ENCODE data around the gene ABCC1.

The ABCC1 gene

DNA sequence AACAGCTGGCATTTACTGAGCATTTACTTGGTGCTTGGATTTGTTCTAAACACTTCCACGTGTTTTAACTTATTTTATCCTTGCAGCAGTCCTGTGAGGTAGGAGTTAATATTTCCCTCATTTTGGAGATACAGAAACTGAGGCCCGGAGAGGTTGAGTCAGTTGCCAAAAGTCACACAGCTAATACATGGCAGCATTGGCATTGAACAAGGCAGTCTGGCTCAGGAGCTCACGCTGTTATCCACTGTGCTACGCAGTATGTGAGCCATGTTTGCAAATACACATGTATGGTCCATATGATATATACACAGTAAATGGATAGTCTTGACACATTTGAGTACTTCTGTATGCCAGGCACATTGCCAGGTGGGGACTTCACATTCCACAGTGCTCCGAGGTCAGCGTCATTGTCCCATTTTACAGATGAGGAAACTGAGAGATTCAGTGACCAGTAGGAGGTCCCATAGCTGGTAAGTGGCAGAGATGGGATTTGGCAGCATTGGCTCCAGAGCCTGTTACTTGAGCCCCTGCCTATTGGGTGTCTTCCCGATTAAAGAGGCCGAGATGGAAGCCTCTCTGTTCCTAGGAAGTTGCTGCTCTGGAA lies 163.1 kb downstream of the ABCC1 start:
- DNase-seq (ENCODE audit: low spot score) = no peak

DNA sequence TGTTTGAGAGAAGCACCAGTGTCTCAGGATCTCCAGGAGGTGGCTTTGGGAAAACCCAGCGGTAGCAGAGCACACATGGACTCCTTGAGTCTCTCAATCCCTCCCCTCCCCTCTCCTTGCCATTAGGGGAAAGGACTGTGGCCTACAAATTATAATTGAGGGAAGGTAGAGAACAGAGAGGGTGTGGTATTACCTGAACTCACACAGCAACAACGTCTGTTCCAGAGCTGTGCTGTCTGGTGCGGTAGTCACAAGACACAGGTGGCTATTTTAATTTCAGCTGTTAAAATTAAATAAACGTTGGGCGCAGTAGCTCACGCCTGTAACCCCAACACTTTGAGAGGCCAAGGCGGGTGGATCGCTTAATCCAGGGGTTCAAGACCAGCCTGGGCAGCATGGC lies 163.7 kb downstream of the ABCC1 start:
- DNase-seq (ENCODE audit: low spot score) = no peak

GRCh38 chr16:16116841-16117240 lies 167.4 kb downstream of the ABCC1 start:
- DNase-seq (ENCODE audit: low spot score) = no peak

DNA sequence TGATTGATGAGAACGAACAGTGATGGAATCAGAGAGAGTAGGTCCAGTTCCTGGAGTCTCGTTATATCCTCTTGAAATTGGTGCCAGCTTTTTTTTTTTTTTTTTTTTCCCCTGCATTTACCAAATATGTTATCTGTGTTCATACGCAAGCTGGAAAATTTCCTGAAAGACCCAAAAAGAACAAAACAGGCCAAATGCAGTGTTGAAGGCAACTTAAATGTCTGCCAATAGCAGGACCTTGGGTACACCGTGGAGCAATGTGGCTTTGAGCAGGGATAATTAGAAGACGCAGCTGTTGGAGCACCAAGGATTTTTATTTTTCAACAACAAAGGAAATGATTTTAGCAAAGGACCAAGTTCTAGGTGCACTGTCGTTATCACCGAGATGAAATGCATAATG lies 168.9 kb downstream of the ABCC1 start:
- DNase-seq (ENCODE audit: low spot score) = no peak

- no peak for DNase-seq (ENCODE audit: low spot score)
Measured at GRCh38 chr16:16120044-16120381, 170.6 kb downstream of the ABCC1 start.

DNA sequence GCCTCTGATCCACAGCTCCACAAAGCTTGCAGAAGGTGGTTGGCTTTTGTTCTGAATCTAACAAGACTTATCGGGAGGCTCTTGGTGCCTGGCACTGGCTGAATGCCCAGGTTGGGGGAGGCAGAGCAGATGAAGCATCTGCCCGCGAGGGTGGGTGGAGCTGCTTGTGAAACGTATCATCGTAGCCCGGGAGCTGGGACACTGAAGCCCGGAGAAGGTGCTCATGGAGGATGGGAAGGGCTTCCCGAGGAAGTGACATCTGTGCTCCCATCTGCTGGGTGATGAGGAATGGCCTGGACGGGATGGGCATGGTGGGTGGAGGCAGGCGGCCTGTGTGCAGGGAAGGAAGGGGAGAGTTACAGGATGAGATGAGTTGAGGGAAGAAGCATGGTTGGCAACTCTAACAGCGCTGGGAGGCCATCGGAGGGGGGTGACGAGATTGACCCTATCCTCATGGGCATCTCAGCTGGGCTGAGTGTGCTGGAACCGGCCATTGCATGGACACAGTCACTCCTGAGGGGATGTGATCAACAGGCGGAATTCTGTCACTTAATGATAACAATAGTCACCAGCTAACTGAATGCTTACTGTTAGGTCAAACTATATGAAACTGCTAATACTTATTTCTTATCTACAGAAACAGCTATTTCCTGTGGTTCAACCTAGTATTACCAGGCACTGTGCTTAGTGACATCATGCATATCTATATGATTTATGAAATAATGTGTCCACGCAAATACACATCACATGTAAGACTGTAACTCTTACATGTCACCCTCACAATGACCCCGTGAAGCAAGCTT lies 171.2 kb downstream of the ABCC1 start:
- DNase-seq (ENCODE audit: low spot score) = no peak

DNA sequence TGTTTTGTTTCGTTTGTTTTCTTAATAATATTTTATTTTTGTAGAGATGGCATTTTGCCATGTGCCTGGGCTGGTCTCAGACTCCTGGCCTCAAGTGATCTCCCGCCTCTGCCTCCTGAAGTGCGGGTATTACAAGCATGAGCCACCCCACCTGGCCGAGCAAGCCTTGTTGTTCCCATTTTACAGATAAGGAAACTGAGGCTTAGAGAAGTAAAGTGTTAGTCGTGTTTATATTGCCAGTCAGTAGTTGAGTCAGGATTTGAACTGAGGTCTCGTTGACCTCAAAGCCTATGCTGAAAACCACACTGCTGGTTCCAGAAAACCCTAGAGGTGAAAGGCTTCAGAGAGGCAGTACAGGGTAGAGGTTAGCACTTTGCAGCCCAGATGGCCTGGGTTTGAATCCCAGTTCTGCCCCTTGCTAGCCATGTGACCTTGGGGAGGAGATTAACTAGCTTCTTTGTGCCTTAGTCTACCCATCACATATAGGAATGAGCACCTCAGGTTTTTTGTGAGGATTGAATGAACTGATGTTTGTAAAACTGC lies 171.8 kb downstream of the ABCC1 start:
- no peak for DNase-seq (ENCODE audit: low spot score)

GRCh38 chr16:16122264-16122663 lies 172.8 kb downstream of the ABCC1 start:
- DNase-seq (ENCODE audit: low spot score) = no peak

- DNase-seq (ENCODE audit: low spot score) = no peak
Measured at GRCh38 chr16:16124438-16124837, 175.0 kb downstream of the ABCC1 start.

- no peak for DNase-seq (ENCODE audit: low spot score)
Measured at GRCh38 chr16:16124974-16125373, 175.6 kb downstream of the ABCC1 start.

DNA sequence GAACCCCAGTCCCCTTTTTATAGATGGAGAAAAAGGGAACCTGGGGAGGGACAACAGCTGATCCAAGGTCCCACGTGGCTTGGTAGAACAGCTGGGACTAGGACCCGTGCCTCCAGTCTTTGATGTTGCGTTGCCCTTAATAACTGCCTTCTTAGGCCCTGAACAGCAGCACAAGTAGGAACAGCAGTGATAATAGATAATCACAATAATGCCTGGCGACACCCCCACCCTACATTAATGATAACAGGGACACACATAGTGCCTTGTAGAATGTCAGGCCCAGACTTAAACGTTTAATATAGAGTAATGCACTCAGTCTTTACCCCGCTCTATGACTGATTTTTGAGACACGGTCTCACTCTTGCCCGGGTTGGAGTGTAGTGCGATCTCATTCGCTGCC lies 177.5 kb downstream of the ABCC1 start:
- DNase-seq (ENCODE audit: low spot score) = no peak

DNA sequence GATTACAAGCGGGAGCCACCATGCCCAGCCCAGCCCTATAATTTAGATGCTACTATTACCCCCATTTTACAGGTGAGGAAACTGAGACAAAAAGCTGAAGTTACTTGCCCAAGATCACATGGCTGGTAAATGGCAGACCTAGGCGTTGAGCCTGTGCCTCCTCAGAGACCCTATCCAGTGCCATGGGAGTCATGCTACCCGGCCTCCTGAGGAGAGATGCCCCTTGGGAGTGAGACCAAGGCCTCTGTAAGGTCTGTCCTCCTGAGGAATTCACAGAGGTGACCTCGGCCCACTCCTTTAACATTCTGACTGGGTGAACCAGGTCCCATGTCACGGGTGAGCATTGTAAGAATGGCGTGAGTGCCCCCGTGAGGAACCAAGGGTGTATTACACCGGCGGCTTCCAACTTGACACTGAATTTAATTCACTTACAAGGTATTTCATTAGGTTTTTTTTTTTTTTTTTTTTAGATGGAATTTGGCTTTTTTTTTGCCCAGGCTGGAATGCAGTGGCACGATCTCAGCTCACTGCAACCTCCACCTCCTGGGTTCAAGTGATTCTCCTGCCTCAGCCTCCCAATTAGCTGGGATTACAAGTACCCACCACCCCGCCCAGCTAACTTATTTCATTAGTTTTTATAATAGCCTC lies 178.2 kb downstream of the ABCC1 start:
- DNase-seq (ENCODE audit: low spot score) = peak; percentile 80

- no peak for DNase-seq (ENCODE audit: low spot score)
Measured at GRCh38 chr16:16131204-16131603, 181.8 kb downstream of the ABCC1 start.

DNA sequence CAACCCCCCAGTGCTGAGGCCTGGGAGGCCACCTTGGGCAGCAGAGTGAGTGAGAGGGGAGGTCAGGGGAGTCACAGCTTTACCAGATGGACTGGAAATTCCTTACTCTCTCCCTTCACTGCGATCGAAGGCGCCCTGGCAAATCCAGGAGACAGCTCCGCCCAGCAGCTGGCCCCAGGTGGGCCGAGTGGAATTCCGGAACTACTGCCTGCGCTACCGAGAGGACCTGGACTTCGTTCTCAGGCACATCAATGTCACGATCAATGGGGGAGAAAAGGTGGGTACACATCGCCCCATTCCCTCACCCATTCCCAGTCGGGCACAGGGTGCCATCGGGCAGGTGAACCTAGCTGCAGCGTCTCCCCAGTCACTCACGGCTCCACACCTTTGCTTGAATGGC lies 182.2 kb downstream of the ABCC1 start:
- no peak for DNase-seq (ENCODE audit: low spot score)

GRCh38 chr16:16133943-16134604 lies 184.7 kb downstream of the ABCC1 start:
- DNase-seq (ENCODE audit: low spot score) = peak; percentile 48

DNA sequence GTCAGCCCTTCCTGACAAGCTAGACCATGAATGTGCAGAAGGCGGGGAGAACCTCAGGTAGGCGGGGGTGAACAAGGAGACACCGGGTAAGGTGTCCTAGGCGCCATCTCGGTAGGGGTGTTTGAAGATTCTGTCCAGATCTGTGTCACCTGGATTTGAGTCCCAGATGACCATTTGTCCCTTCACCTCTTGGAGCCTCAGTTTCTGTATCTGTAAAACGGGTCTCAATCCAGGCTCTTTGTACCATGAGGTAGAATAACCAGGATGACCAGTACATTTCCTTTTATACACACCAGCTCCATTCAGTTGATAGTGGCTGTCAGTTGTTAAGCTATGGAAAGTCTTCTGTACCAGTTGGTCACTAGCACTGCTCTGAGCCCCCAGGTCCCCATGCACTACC lies 187.2 kb downstream of the ABCC1 start:
- no peak for DNase-seq (ENCODE audit: low spot score)

GRCh38 chr16:16137110-16137509 lies 187.7 kb downstream of the ABCC1 start:
- DNase-seq (ENCODE audit: low spot score) = no peak

- no peak for DNase-seq (ENCODE audit: low spot score)
Measured at GRCh38 chr16:16138034-16138635, 188.7 kb downstream of the ABCC1 start.

- DNase-seq (ENCODE audit: low spot score) = no peak
Measured at GRCh38 chr16:16139061-16139460, 189.6 kb downstream of the ABCC1 start.

DNA sequence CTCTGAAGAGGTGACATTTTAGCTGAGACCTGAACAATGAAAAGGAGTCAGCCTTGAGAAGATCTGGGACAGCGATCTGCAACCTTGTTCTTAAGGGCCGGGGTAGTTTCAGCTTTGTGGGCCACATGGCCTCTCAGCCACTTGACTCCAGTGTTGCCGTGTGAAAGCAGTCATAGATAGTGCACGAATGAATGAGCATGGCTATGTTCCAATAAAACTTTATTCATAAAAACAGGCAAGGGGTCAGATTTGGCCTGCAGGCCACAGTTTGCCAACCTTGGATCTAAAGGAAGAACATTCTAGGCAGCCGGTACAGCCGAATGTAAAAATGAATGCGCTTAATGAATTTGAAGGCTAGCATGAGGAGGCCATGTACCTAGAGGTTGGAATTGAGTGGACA lies 190.4 kb downstream of the ABCC1 start:
- DNase-seq (ENCODE audit: low spot score) = no peak

GRCh38 chr16:16140537-16140936 lies 191.1 kb downstream of the ABCC1 start:
- DNase-seq (ENCODE audit: low spot score) = no peak

- no peak for DNase-seq (ENCODE audit: low spot score)
Measured at GRCh38 chr16:16141141-16141540, 191.7 kb downstream of the ABCC1 start.
